PC-9 (cell line): Measurements from ENCODE around the gene ORC5.

Experiments used
- CTCF ChIP-seq: fragments of 200-600 bp; sonication (generic); conservative IDR thresholded peaks from 2 replicates; pipeline ENCODE4 v1.6.1; 2017; ENCODE audit warnings: mixed run types, antibody characterized with exemption, mild to moderate bottlenecking, moderate library complexity
- EZH2 ChIP-seq: fragments of 200-600 bp; sonication (generic); IDR thresholded peaks from 2 replicates; pipeline ENCODE4 v1.8.0; 2017; ENCODE audit warnings: antibody characterized with exemption, low read depth

- TF ChIP-seq CTCF (no peak), EZH2 (no peak)
Measured at GRCh38 chr7:104150470-104150869, 57.3 kb downstream of the ORC5 start.
